LNCaP clone FGC (cell line): ENCODE data around the gene ROR1.

Experiments
- DNase-seq: peaks from one replicate; pipeline ENCODE4 v3.0.0-alpha.2; 2011; ENCODE audit warnings: low read depth
- H3K4me3 ChIP-seq: 2 replicates; pipeline ENCODE4 v1.5.1; 2011; ENCODE audit warnings: mild to moderate bottlenecking, low read depth, low read length, control low read depth
- TF ChIP-seq, protein P1 (sequence below): IDR thresholded peaks from 2 replicates; pipeline ENCODE4 v1.5.1; 2012; ENCODE audit warnings: mild to moderate bottlenecking; ENCODE audit not compliant: control insufficient read depth, insufficient read depth; ENCODE audit errors: extremely low read depth

Gene ROR1

DNA sequence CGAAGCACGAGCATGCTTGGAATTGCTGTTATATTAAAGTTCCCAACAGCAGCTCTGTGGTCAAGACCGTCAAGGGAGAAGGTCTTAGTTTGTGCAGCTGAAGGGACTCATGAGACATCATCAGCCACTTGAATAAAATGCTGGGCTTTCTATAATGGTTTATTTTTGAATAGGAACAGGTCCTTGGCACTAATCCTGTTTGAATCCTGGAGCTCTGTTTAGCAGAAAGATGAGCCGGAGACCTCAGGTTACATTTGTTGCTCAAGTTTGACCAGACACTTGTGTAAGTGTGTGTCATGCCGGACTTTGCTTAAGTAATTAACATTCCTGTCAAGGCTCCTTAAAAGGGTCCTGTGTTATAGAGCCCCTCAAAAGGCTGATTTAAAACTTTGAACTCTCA lies 186.5 kb downstream of the ROR1 start:
- H3K4me3 ChIP-seq, result no peak overlapping the region
- DNase-seq, result no peak
- TF ChIP-seq, protein P1, sequence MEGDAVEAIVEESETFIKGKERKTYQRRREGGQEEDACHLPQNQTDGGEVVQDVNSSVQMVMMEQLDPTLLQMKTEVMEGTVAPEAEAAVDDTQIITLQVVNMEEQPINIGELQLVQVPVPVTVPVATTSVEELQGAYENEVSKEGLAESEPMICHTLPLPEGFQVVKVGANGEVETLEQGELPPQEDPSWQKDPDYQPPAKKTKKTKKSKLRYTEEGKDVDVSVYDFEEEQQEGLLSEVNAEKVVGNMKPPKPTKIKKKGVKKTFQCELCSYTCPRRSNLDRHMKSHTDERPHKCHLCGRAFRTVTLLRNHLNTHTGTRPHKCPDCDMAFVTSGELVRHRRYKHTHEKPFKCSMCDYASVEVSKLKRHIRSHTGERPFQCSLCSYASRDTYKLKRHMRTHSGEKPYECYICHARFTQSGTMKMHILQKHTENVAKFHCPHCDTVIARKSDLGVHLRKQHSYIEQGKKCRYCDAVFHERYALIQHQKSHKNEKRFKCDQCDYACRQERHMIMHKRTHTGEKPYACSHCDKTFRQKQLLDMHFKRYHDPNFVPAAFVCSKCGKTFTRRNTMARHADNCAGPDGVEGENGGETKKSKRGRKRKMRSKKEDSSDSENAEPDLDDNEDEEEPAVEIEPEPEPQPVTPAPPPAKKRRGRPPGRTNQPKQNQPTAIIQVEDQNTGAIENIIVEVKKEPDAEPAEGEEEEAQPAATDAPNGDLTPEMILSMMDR, result no peak

DNA sequence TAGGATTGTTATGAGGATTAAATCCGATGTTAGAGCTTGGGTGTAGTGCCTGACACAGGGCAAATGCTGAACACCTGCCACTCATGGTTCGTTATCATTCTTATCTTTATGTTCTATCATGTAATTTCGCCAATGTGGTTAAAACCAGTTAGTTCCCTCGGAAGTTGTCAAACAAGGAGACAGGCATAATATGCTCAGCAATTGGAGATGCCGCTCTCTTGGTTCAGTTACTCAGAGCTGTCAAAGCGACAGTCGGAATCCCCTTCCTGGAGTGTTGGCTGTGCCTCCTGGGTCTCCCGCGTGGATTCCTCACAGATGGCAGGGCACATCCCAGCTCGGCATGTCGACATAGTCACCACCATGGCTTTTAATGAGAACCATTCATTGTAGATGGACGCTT lies 192.2 kb downstream of the ROR1 start:
- TF ChIP-seq, protein P1, result no peak
- no peak for DNase-seq
- no peak overlapping the region for H3K4me3 ChIP-seq

DNA sequence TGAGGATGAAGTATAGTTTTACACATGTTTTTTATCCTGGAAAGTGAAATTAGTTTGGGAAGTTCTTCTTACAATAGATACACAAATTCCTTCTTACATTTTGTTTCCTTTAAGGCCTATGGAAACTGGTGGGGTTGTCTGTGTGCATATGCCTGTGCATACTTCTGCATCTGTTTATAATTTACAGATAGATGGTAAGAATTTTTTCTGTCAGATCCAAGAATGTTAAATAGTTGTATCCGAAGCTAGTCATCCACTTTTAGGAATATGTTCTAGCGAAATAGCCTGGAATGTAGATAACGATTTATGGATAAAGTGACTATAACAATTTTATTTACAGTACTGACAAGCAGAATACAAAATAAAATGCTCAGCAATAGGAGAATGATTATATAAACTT lies 194.1 kb downstream of the ROR1 start:
- DNase-seq, result no peak
- no peak overlapping the region for H3K4me3 ChIP-seq
- TF ChIP-seq, protein P1, result no peak

DNA sequence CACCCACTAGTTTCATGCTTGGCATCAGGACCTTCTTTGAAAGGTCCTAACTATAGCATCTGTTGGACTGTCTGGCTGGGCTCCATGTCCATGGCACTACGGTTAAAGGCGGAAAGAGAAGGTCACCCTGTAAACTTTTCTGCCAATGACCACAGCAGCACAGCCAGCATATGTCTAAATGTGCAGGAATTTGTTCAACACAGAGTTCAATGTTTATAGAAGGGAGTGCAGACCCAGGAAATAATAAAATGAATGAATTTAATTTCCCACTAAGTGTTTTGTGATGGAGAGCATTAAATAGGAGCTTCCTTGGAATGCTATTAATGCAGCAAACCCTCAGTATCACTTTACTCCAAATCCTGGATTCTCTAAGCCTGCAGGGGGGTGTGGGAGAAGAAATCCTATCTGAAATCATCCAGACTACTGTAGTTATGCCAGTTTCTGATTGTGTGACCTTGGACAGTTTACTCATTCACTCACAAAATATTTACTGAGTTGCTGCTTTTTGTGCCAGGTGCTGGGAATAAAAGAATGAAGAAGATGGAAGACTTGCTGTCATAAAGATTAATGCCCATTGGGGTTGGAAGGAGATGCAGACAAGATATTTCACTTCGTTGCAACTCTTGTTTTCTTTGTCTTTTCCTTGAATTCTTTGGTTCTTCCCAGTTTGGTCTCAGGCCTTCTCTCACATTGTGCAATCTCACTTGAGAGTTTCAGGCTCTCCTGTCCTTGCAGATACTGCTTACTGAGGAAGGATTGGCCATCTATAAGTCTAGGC lies 195.0 kb downstream of the ROR1 start:
- TF ChIP-seq, protein P1, result no peak
- H3K4me3 ChIP-seq, result no peak overlapping the region
- DNase-seq, result no peak

DNA sequence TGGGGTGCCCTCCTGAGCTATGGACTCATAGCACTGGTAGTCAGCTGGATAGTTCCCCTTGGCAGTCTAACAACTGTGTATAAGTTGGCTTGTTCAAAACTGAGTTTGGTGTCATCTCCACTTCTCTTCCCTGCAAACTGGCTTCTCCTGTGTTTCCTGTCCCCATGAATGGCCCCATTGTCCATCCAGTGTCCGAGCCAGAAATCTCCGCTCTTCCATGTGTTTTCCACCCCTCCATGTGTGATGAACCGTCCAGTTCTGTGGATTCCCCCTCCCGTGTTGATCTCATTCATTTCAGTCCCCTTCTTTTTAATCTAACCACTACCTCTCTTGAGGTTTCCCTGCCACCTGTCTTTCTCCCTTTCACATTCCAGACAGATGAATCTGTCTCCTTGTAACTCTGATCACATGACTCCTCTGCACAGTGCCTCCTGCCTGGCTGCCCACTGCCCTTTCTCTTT lies 195.7 kb downstream of the ROR1 start:
- no peak overlapping the region for H3K4me3 ChIP-seq
- TF ChIP-seq, protein P1, result no peak
- no peak for DNase-seq

DNA sequence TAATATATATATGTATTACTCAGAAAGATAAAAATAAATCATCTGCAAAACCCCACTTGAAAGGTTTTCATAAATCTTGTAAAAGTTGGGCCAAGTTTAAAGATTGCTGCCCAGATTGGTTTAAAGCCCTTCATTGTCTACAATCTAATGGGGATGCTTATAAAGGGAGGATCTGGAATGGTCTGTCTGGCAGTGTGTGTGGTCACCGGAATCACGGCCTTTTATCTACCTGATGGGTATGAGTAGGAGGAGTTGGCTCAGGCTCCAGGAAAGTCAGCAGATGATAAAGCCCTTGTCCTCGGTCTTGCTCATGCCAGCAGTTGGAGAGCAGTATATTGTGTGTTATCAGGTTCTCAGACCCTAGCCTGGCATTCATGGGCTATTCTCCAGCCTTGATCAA lies 197.7 kb downstream of the ROR1 start:
- TF ChIP-seq, protein P1, result no peak
- no peak overlapping the region for H3K4me3 ChIP-seq
- DNase-seq, result no peak

DNA sequence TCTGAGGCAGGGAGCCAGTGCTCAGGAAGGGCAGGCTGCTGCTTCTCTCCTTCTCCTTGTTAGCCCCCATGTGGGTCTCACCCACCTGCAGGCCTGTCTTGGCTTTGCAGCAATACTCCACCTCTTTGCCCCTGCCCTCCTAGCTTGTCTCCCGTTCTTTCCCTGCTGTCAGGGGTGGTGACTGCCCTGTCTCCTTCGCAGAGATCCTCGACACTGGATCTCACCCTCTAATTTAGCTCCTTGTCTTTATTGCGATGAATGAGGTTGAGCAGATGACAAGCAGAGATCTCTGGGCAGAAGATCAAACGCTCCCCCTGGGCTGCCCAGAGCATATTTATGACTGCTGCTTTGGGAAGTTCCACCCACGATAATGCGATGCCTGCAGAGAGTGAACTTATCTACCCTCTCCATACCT lies 199.2 kb downstream of the ROR1 start:
- TF ChIP-seq, protein P1, result no peak
- no peak for DNase-seq
- H3K4me3 ChIP-seq, result no peak overlapping the region
